ENCODE measurements around the gene LPO.

LPO gene

DNA sequence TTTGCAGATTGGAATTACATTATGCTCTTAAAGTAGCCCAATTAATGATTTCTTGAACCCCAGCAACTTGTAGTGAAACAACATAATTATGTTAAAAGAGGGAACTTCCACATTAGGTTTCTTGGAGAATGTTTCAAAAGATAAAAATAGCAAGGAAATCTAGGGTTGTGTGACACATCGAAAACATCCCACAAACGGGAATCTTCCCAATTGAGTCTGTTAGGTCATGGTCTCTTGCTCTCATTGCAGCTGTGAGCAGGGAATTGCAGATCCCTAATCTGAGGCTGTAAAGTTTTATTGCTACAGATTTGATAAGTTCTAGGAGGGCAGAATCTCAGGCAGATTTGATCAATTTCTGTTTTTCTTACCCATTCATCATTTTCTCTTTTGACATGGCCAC, 6.7 kb upstream of the LPO start:
- no peaks in the 10 kb centered on the region for H3K36me3 ChIP-seq (ENCODE audit: control insufficient read depth, low read depth, low read length)
- no peaks in the 10 kb centered on the region for H3K9me3 ChIP-seq (ENCODE audit: control insufficient read depth, low read depth, low read length)
- H3K4me1 ChIP-seq (ENCODE audit: control insufficient read depth, low read depth, low read length), result peaks cover 5% of the 10 kb centered on the region
- H3K4me3 ChIP-seq (ENCODE audit: low read length), result no peak overlapping the region
- H3K27me3 ChIP-seq (ENCODE audit: control insufficient read depth, insufficient read depth, low read length), result peaks cover 28% of the 10 kb centered on the region
- H3K9ac ChIP-seq (ENCODE audit: low read length), result no peak overlapping the region
- no peak overlapping the region for H3K27ac ChIP-seq (ENCODE audit: low read length)

DNA sequence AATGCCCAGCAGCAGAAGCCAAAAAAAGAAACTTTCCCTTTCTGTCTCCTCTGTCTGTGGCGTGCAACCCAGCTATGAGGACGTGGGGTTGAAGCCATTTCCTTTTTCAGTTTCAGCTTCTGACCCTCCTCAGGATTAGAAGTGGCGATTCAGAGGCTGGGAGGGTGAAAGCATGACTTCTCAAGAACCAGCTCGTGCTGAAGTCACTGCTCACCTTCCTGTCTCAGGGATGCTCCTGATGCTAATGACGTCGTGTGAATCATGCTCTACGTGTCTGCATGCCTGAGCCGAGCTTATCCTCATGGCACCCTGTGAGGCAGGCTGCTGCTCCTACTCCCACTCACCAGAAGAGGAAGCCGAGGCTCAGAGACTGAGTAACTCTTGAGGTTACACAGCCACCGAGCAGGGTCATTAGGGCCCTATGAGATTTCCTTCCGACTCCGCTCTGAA, 5.7 kb upstream of the LPO start:
- Histone ChIP-seq H3K4me1 (ENCODE audit: control insufficient read depth, low read depth, low read length) (peaks cover 5% of the 10 kb centered on the region), H3K9me3 (ENCODE audit: control insufficient read depth, low read depth, low read length) (no peaks in the 10 kb centered on the region), H3K27ac (ENCODE audit: low read length) (no peak overlapping the region), H3K36me3 (ENCODE audit: control insufficient read depth, low read depth, low read length) (no peaks in the 10 kb centered on the region), H3K9ac (ENCODE audit: low read length) (no peak overlapping the region), H3K4me3 (ENCODE audit: low read length) (no peak overlapping the region), H3K27me3 (ENCODE audit: control insufficient read depth, insufficient read depth, low read length) (peaks cover 29% of the 10 kb centered on the region)

DNA sequence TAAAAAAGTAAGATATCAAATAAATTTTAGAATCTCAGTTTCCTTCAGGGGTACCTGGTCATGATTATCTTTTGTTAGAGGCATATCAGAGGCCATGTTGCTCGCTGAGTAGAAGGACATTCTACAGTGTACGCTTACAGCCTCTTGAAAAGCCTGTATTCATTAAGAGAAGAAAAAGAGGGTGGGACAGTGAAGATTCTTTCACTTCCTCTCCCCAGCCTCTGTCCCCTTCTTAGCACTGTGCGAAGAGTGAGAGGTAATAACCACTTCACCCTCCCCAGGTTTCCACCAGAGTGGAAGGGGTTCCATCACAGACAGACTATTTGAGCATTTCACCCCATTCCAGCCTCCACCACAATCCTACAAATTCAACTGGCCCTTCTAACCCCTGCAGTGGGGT, 4.8 kb upstream of the LPO start:
- Histone ChIP-seq H3K27ac (ENCODE audit: low read length) (no peak overlapping the region), H3K9me3 (ENCODE audit: control insufficient read depth, low read depth, low read length) (no peaks in the 10 kb centered on the region), H3K27me3 (ENCODE audit: control insufficient read depth, insufficient read depth, low read length) (peaks cover 29% of the 10 kb centered on the region), H3K4me3 (ENCODE audit: low read length) (no peak overlapping the region), H3K36me3 (ENCODE audit: control insufficient read depth, low read depth, low read length) (no peaks in the 10 kb centered on the region), H3K4me1 (ENCODE audit: control insufficient read depth, low read depth, low read length) (peaks cover 5% of the 10 kb centered on the region), H3K9ac (ENCODE audit: low read length) (no peak overlapping the region)

DNA sequence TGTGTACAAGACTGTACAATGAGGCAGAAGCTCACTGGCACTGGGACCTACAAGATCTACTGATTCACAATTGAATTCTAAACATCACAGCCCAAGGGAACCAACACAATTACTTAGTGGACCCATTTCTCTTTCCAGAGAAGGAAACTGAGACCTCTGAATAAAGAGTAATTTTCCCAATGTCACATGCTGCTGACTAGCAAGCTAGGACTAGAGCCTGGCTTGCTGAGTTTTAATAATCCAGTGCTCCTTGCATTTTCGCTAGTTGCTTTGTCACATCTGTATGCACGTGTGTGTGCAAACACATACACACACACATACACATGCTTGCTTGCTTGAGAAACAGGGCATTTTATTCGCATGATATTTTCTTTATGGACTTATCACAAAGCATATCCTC, 3.9 kb upstream of the LPO start:
- no peaks in the 10 kb centered on the region for H3K36me3 ChIP-seq (ENCODE audit: control insufficient read depth, low read depth, low read length)
- H3K9me3 ChIP-seq (ENCODE audit: control insufficient read depth, low read depth, low read length), result no peaks in the 10 kb centered on the region
- no peak overlapping the region for H3K27ac ChIP-seq (ENCODE audit: low read length)
- no peaks in the 10 kb centered on the region for H3K4me1 ChIP-seq (ENCODE audit: control insufficient read depth, low read depth, low read length)
- H3K4me3 ChIP-seq (ENCODE audit: low read length), result no peak overlapping the region
- peaks cover 29% of the 10 kb centered on the region for H3K27me3 ChIP-seq (ENCODE audit: control insufficient read depth, insufficient read depth, low read length)
- no peak overlapping the region for H3K9ac ChIP-seq (ENCODE audit: low read length)

DNA sequence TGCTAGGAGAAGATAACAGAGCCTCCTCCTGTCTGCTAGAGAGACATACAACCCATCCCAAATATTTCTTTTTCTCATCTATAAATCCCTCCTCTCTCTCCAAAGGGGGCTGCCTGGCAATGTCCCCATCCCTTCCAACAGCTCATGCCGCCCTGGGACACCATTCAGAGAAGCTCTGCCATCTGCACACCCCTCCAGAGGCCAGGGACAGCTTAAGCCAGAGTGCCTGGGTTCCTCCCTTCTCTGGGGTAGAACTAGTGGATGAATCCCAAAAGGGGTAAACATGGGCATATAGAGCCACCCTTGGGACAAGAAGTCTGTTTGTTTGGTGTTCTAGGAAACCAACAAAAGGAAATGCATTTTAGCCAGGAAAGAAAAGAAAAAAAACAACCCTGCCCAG, 2.6 kb upstream of the LPO start:
- Histone ChIP-seq H3K27me3 (ENCODE audit: control insufficient read depth, insufficient read depth, low read length) (peaks cover 38% of the 10 kb centered on the region), H3K36me3 (ENCODE audit: control insufficient read depth, low read depth, low read length) (no peaks in the 10 kb centered on the region), H3K9ac (ENCODE audit: low read length) (no peak overlapping the region)

DNA sequence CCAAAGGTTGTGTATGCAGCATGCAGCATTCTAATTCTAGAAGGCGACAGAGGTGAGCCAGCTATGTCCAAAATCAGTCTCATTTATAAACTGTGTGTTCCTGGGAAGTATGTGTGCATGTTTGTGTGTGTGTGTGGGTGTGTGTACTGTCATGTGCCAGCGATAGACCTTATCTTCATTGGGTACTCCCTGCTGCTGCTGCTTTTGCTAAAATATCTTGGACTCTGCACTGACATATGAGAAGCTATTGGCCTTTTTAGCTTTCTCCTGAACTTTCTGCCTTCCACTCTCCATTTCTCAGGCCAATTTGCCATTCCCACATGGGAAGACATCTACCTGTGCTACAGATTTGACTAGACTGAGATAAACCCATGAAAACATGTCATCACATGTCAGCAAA, 2.0 kb upstream of the LPO start:
- Histone ChIP-seq H3K4me3 (ENCODE audit: low read length) (no peak overlapping the region), H3K9ac (ENCODE audit: low read length) (no peak overlapping the region), H3K36me3 (ENCODE audit: control insufficient read depth, low read depth, low read length) (no peaks in the 10 kb centered on the region), H3K27me3 (ENCODE audit: control insufficient read depth, insufficient read depth, low read length) (peaks cover 38% of the 10 kb centered on the region), H3K4me1 (ENCODE audit: control insufficient read depth, low read depth, low read length) (no peaks in the 10 kb centered on the region), H3K27ac (ENCODE audit: low read length) (no peak overlapping the region), H3K9me3 (ENCODE audit: control insufficient read depth, low read depth, low read length) (no peaks in the 10 kb centered on the region)

More for the DNA sequence above, 2.6 kb upstream of the LPO start:
- Histone ChIP-seq H3K4me3 (ENCODE audit: low read length) (no peak overlapping the region), H3K4me1 (ENCODE audit: control insufficient read depth, low read depth, low read length) (no peaks in the 10 kb centered on the region), H3K27ac (ENCODE audit: low read length) (no peak overlapping the region), H3K9me3 (ENCODE audit: control insufficient read depth, low read depth, low read length) (no peaks in the 10 kb centered on the region)

DNA sequence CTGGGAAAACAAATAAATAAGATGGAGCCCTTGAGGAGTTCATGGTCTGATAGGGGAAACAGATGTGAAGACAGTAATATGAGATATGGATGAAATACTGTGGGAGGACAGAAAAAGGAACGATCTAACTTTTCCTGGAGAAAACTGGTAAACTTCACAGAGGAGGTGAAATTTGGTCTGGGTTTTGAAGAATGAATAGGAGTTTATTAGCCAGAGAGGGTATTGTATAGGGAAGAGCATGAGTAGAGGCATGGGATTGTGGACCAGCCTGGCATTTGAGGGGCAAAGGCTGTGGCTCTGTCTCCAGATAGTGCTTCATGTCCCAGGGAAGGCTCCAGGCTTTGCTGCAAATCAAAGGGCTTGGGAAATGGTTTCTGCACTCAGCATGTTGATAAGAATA, 1.6 kb downstream of the LPO start:
- Histone ChIP-seq H3K36me3 (ENCODE audit: control insufficient read depth, low read depth, low read length) (no peaks in the 10 kb centered on the region), H3K9me3 (ENCODE audit: control insufficient read depth, low read depth, low read length) (no peaks in the 10 kb centered on the region), H3K4me1 (ENCODE audit: control insufficient read depth, low read depth, low read length) (no peaks in the 10 kb centered on the region), H3K27me3 (ENCODE audit: control insufficient read depth, insufficient read depth, low read length) (peaks cover 37% of the 10 kb centered on the region), H3K4me3 (ENCODE audit: low read length) (no peak overlapping the region), H3K9ac (ENCODE audit: low read length) (no peak overlapping the region), H3K27ac (ENCODE audit: low read length) (no peak overlapping the region)

DNA sequence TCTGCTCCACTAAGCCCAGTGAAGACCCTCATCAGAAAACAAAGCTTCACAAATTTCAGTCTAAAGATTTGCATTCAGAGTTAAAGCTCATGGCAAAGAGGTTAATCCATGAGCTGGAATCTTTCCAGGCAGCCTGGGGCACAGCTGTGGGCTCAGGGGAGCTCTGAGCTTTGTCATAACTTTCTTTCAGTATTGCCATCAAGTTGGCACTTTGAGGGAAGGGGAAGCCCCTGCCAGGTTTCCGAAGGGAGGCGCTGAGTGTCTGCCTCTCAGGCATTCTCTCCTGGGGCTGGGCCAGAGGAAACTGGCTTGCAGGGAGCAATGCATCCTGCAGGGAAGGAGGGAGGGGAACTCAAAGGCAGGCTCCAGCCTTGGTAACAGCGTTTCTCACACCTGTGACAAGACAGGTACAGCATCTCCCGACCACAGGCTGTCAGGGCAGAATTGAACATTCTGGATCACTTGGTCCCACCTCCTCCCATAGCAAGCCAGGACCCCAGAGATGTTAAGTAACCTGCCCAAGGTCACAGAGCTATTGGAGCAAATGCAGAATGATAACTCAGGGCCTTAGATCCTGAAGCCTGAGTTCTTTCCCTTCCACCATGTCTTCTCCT, 3.9 kb downstream of the LPO start:
- Histone ChIP-seq H3K9me3 (ENCODE audit: control insufficient read depth, low read depth, low read length) (no peaks in the 10 kb centered on the region), H3K27me3 (ENCODE audit: control insufficient read depth, insufficient read depth, low read length) (peaks cover 32% of the 10 kb centered on the region), H3K4me1 (ENCODE audit: control insufficient read depth, low read depth, low read length) (no peaks in the 10 kb centered on the region), H3K27ac (ENCODE audit: low read length) (no peak overlapping the region), H3K36me3 (ENCODE audit: control insufficient read depth, low read depth, low read length) (no peaks in the 10 kb centered on the region), H3K9ac (ENCODE audit: low read length) (no peak overlapping the region), H3K4me3 (ENCODE audit: low read length) (no peak overlapping the region)

DNA sequence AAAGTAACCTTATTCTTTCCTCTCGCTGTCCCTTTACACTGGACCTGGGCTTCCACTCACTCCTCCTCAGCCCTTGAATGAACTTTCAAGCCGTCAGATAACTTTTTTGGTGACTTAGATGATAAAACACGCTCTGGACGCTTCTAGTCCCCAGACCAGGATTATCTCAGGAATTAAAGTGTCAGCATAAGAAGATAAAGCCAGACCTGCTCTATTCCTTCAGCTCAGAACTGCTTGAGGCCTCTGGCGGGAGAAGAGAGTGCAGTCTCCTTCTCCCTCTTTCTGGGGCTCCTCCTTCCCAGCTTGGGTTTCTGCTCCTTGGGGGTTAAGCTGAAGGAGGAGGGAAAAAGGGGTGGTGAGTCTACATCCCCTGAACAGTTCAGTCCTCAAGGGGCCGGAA, 6.6 kb downstream of the LPO start:
- Histone ChIP-seq H3K27me3 (ENCODE audit: control insufficient read depth, insufficient read depth, low read length) (peaks cover 54% of the 10 kb centered on the region), H3K4me3 (ENCODE audit: low read length) (no peak overlapping the region), H3K27ac (ENCODE audit: low read length) (no peak overlapping the region), H3K4me1 (ENCODE audit: control insufficient read depth, low read depth, low read length) (peaks cover 3% of the 10 kb centered on the region), H3K9me3 (ENCODE audit: control insufficient read depth, low read depth, low read length) (no peaks in the 10 kb centered on the region), H3K36me3 (ENCODE audit: control insufficient read depth, low read depth, low read length) (no peaks in the 10 kb centered on the region), H3K9ac (ENCODE audit: low read length) (no peak overlapping the region)

DNA sequence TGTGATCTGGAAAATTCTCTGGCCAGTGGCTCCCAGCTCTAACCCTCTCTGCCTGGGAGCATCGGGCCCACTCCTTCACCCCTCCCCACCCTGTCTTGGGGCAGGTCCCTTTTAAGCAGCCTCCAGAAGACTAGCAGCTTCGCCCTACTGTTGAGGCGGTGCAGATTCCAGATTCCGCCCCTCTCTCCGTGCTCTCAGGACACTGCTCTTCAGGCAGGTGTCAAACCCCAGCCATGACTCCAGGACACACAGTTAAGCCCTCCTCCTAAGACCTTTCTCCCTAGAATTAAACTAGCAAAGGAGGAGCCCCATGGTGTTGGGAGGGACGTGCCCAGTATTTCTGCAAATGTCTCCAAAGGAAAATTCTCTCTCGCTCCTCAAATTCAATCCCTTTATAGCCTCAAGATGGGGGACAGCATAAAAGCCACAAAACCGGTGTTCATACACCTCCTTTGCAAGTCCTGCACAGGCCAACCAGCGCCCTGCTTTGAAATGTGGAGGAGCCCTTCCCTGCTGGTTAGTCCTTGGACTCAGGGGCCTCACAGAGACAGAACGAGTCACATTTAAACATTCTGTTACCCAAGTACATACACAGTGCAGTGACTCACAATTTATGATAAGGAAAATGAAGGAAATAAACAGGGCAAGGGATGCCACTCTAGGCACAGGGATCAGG, 7.2 kb downstream of the LPO start:
- Histone ChIP-seq H3K9me3 (ENCODE audit: control insufficient read depth, low read depth, low read length) (no peaks in the 10 kb centered on the region), H3K36me3 (ENCODE audit: control insufficient read depth, low read depth, low read length) (no peaks in the 10 kb centered on the region), H3K9ac (ENCODE audit: low read length) (no peak overlapping the region), H3K27ac (ENCODE audit: low read length) (no peak overlapping the region), H3K4me1 (ENCODE audit: control insufficient read depth, low read depth, low read length) (peaks cover 3% of the 10 kb centered on the region), H3K27me3 (ENCODE audit: control insufficient read depth, insufficient read depth, low read length) (peaks cover 54% of the 10 kb centered on the region), H3K4me3 (ENCODE audit: low read length) (no peak overlapping the region)

DNA sequence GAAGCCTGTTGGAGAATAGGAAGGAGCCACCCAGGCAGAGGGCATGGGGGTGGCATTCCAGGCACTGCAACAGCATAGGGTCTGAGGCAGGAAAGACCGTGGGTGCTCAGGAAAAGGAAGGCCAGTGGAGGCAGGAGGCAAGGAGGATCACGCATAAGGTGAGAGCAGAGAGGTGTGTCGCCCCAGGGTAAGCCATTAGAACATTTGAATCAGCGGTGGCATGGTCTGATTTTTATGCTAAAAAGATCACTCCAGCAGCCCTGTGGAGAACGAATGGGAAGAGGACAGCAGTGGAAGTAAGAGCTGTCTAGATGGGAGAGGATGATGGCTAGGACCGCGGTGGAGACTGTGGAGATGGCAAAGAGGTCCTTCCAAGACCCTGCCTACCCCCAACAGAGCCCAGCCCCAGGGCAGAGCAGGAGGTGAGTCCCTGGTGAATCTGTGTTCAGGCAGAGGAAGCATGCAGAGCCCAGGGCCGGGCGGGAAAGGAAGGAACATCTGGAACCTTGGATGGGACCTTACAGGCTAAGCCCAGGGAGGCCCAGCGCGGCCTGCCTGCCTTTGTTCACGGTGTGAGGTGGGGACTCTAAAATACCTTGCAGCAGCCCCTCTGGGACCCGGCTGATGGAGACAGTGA, 7.8 kb downstream of the LPO start:
- Histone ChIP-seq H3K4me1 (ENCODE audit: control insufficient read depth, low read depth, low read length) (peaks cover 3% of the 10 kb centered on the region), H3K27me3 (ENCODE audit: control insufficient read depth, insufficient read depth, low read length) (peaks cover 59% of the 10 kb centered on the region), H3K36me3 (ENCODE audit: control insufficient read depth, low read depth, low read length) (no peaks in the 10 kb centered on the region), H3K9ac (ENCODE audit: low read length) (no peak overlapping the region), H3K4me3 (ENCODE audit: low read length) (no peak overlapping the region), H3K9me3 (ENCODE audit: control insufficient read depth, low read depth, low read length) (no peaks in the 10 kb centered on the region), H3K27ac (ENCODE audit: low read length) (no peak overlapping the region)

DNA sequence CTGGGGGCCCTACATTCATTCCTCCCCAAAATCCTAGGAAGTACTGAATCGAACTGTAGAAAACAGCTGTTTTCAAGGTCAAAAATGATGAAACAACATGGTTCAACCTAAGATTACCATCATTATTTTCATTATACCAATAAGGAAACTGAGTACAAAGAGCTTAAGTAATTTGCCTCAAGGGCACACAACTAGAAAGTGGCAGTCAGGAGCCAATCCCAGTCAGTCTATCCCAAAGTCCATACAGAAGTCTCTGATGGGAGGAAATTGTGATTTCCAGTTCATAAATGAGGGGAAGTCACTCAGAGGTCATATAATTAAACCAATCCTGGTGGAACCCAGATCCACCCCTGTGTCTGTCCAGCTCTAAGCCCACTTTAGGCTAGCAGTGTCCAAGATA, 8.4 kb downstream of the LPO start:
- Histone ChIP-seq H3K9me3 (ENCODE audit: control insufficient read depth, low read depth, low read length) (no peaks in the 10 kb centered on the region), H3K4me1 (ENCODE audit: control insufficient read depth, low read depth, low read length) (peaks cover 3% of the 10 kb centered on the region), H3K36me3 (ENCODE audit: control insufficient read depth, low read depth, low read length) (no peaks in the 10 kb centered on the region), H3K27ac (ENCODE audit: low read length) (no peak overlapping the region), H3K9ac (ENCODE audit: low read length) (no peak overlapping the region), H3K27me3 (ENCODE audit: control insufficient read depth, insufficient read depth, low read length) (peaks cover 64% of the 10 kb centered on the region), H3K4me3 (ENCODE audit: low read length) (no peak overlapping the region)
